ENCODE results near the gene P3H2.
"Not testable (repeated sequence)": the region's sequence is repeated elsewhere in the genome, so short reads cannot be mapped to it uniquely, and the experiment has no call there.

P3H2 gene

GRCh38 chr3:190076136-190076535, 44.6 kb downstream of the P3H2 start:
- no peak overlapping the region for H3K4me3 ChIP-seq (ENCODE audit: low read depth, low read length)
- no peak for DNase-seq (ENCODE audit: low read depth)
- TF ChIP-seq CTCF (conservative IDR thresholded peaks at IDR 0.05; ENCODE audit: low read depth, low read length) = no peak

- TF ChIP-seq CTCF (conservative IDR thresholded peaks at IDR 0.05; ENCODE audit: low read depth, low read length) = no peak
- no peak for DNase-seq (ENCODE audit: low read depth)
- no peak overlapping the region for H3K4me3 ChIP-seq (ENCODE audit: low read depth, low read length)
Measured at GRCh38 chr3:190074817-190075216, 45.9 kb downstream of the P3H2 start.

DNA sequence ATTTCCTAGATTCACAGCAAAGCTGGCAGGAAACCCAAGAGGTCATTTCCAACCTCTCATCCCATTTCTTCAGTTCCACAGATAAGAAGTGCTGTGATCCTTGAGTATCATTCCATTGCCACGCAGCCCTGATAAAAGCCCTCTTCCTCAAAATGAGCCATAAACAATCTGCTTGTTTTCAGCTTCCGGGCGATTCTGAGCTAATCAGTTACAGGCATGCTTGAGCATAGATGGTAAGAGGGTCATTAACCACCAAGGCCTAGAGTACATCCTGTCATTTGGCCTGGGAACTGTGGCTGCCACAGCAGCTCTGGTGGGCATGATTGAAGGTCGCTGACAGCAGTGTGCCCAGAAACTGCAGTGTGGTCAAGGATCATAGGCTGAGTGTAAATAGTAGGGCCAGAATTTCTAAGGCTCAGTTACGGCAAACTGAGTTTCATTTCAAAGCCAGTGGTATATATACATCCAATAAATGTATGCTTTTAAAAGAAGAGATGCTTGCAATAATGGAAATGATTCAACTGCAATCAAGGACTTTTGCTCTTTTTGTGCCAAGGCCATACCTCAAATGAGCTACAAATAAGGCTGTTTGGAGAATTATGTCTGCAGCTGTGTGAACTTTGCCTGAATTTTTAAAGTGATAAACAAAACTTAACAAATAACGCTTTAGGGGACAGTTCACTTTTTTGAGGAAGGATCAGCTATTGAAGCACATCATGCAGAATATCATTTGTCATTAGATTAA, 47.3 kb downstream of the P3H2 start:
- no peak for TF ChIP-seq CTCF (conservative IDR thresholded peaks at IDR 0.05; ENCODE audit: low read depth, low read length)
- DNase-seq (ENCODE audit: low read depth) = no peak
- no peak overlapping the region for H3K4me3 ChIP-seq (ENCODE audit: low read depth, low read length)

GRCh38 chr3:190072856-190073255, 47.8 kb downstream of the P3H2 start:
- TF ChIP-seq CTCF (conservative IDR thresholded peaks at IDR 0.05; ENCODE audit: low read depth, low read length) = no peak
- H3K4me3 ChIP-seq (ENCODE audit: low read depth, low read length) = no peak overlapping the region
- DNase-seq (ENCODE audit: low read depth) = no peak

- DNase-seq (ENCODE audit: low read depth); H3K4me3 ChIP-seq (ENCODE audit: low read depth, low read length): not testable (repeated sequence)
Measured at GRCh38 chr3:190071921-190072320, 48.8 kb downstream of the P3H2 start.

DNA sequence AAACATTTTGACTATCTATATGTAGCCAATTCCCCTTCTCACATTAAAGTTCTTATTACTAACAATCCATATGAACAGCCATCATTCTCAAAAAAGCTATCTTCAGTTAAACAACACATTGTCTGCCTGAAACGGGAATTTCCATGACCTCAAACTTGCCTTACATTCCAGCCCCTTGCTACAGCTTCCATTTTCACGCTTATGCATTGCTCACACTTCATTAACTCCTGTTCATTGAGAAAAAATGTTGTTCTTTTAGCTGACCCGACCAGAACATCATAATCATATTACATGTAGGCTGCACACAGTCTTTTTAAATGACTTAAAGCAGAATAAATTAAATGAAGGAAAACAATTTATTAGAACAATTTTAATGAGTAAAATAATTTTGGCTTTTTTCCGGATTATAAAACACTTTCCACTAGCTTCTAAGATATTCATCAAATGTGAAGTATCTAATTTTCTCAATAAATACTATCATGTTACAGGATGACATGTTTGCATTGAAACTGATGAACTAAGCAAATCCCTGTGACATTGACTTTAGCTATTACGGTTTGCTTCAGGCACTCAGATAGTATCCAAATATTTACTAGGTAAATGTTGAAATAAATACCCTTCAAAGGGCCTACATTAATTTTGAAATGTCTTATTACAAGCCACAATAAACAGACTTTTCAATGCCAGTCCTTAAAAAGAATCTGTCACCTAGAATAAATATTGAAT, 49.9 kb downstream of the P3H2 start:
- TF ChIP-seq CTCF (conservative IDR thresholded peaks at IDR 0.05; ENCODE audit: low read depth, low read length) = no peak
- no peak overlapping the region for H3K4me3 ChIP-seq (ENCODE audit: low read depth, low read length)
- DNase-seq (ENCODE audit: low read depth) = peak; percentile 39

DNA sequence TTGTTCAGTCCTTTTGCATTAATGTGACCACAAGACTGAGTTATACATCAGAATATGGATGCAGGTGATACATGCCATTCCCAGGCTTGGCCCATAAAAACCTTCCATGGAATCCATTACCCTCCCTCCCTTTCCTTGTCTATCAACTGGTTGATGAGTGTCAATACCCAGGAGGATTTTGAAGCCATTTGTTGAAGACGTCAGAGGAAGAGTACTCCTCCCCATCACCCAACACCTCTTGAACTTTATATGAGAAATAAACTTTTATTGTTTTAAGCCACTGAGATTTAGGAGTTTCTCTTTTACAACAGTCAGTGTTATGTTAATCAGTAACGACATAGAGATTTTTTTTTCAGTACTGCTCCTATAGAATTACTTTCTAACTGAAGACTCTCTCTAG, 55.5 kb downstream of the P3H2 start:
- no peak for DNase-seq (ENCODE audit: low read depth)
- no peak for TF ChIP-seq CTCF (conservative IDR thresholded peaks at IDR 0.05; ENCODE audit: low read depth, low read length)
- no peak overlapping the region for H3K4me3 ChIP-seq (ENCODE audit: low read depth, low read length)

Data from choroid plexus epithelial cell (primary cell).